DOHH2 (cell line): Measurements from ENCODE around the gene EML5.

ENCODE experiments used
- CTCF ChIP-seq: fragments of 200-600 bp; sonication (generic); IDR thresholded peaks from one replicate; pipeline ENCODE4 v1.5.1; 2014; ENCODE audit warnings: antibody characterized with exemption, mild to moderate bottlenecking, low read depth, low read length; ENCODE audit not compliant: poor library complexity, severe bottlenecking
- EZH2phosphoT487 ChIP-seq: fragments of 200-600 bp; sonication (generic); IDR thresholded peaks from 2 replicates; pipeline ENCODE4 v1.6.1; 2017; ENCODE audit warnings: borderline replicate concordance, mild to moderate bottlenecking, antibody characterized with exemption, low read length, moderate library complexity, mixed read lengths

GRCh38 chr14:88842414-88842813 lies 49.7 kb upstream of the EML5 start:
- TF ChIP-seq CTCF (no peak), EZH2phosphoT487 (no peak)
